ENCODE results near the gene TRMT2A. TPM values are rescaled to one million over a fixed set of nuclear protein-coding genes. Genes with fewer than 3 reads are reported as not detected.

TRMT2A gene
- total and polyA plus RNA-seq, 2 of the 8 experiments (the other 6 are each of a cell fraction or from before 2014, with no cell fraction given): 44.9 to 50.3 TPM

- no peaks in the 10 kb centered on the region for H3K27me3 ChIP-seq (replicated peaks in 1 of 4; ENCODE audit: control insufficient read depth in 3 of 4, extremely low read depth in 1 of 4, insufficient read depth in 3 of 4, low read length in 3 of 4)
- H3K27ac ChIP-seq (ENCODE audit: low read depth, low read length): no peak overlapping the region
- no peak overlapping the region for H2BK15ac ChIP-seq (ENCODE audit: low read length)
- no peak overlapping the region for H4K8ac ChIP-seq (ENCODE audit: extremely low read depth, insufficient read depth, low read length)
- H3K56ac ChIP-seq (replicated peaks; ENCODE audit: insufficient read length, low read depth, low read length): no peak overlapping the region
- peaks cover 0 to 6% (median 2%) of the 10 kb centered on the region in 4 experiments; a peak in 1 of 8 replicates for H3K36me3 ChIP-seq (ENCODE audit: control insufficient read depth in 2 of 4, insufficient read depth in 4 of 4, low read length in 3 of 4)
- ChIA-PET CTCF (ENCODE audit: partially characterized antibody) (interaction anchor here (1.0 to 2.5 kb wide), 4 partner anchors 10 to 119 kb away, joined by 3 to 13 read pairs (median 7); no protein-coding TSS in a partner anchor), POLR2A (ENCODE audit: partially characterized antibody) (interaction anchor here (0.7 to 10.1 kb wide), 4 partner anchors 12 to 53 kb away, joined by 3 to 104 read pairs (median 22); partner anchors contain the start of gene TRMT2A)
- 95% methylated on average over 30 of the region's 36 CpGs; no CpG with 5 or more reads in 1 of the 2 experiments for WGBS, 2 experiments (ENCODE audit: extremely low coverage in 1 of 2, insufficient coverage in 1 of 2, insufficient read length in 1 of 2, insufficient replicate concordance in 2 of 2, low coverage in 1 of 2, low lambda C conversion rate in 2 of 2, missing lambda C conversion rate in 1 of 2)
- H3K79me2 ChIP-seq (ENCODE audit: control insufficient read depth in 1 of 2, insufficient read depth in 2 of 2, low read length in 2 of 2): peaks cover 0 to 15% of the 10 kb centered on the region in 2 experiments; a peak in 3 of 4 replicates
- no peak overlapping the region for H2AK5ac ChIP-seq (ENCODE audit: low read depth, low read length)
- no peak overlapping the region for H2AFZ ChIP-seq (ENCODE audit: low read length)
- no peak overlapping the region for H3K4me2 ChIP-seq (ENCODE audit: insufficient read depth in 1 of 2, low read depth in 2 of 2, low read length in 2 of 2)
- TF ChIP-seq ATF2 (IDR thresholded peaks at IDR 0.05; ENCODE audit: low read length): no peak
- TF ChIP-seq KDM1A (IDR thresholded peaks at IDR 0.05; ENCODE audit: borderline replicate concordance, low read length): no peak
- TF ChIP-seq, protein P1, sequence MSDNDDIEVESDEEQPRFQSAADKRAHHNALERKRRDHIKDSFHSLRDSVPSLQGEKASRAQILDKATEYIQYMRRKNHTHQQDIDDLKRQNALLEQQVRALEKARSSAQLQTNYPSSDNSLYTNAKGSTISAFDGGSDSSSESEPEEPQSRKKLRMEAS (IDR thresholded peaks at IDR 0.05): no peak
- TF ChIP-seq CTBP2 (IDR thresholded peaks at IDR 0.05; ENCODE audit: borderline replicate concordance, insufficient read depth, insufficient read length, low read length): no peak
- no peak for TF ChIP-seq EP300 (IDR thresholded peaks at IDR 0.05; ENCODE audit: borderline replicate concordance in 1 of 2, low read depth in 2 of 2, low read length in 2 of 2)
- H4K5ac ChIP-seq (ENCODE audit: insufficient read length, low read depth, low read length): no peak overlapping the region
- H3K4me3 ChIP-seq (ENCODE audit: extremely low read depth in 1 of 4, insufficient read depth in 2 of 4, low read depth in 3 of 4, low read length in 4 of 4): no peak overlapping the region
- H3K9me3 ChIP-seq (ENCODE audit: insufficient read depth in 2 of 2, low read depth in 1 of 2, low read length in 1 of 2): no peaks in the 10 kb centered on the region
- H3K23ac ChIP-seq (ENCODE audit: insufficient read length): no peak overlapping the region
- no peak overlapping the region for H3K9ac ChIP-seq (replicated peaks in 1 of 4; ENCODE audit: extremely low read depth in 1 of 4, low read depth in 3 of 4, low read length in 3 of 4)
- peaks cover 12 to 33% of the 10 kb centered on the region in 2 experiments for H4K20me1 ChIP-seq (replicated peaks in 1 of 2; ENCODE audit: control insufficient read depth in 1 of 2, insufficient read depth in 2 of 2, low read length in 2 of 2)
- H3K18ac ChIP-seq (ENCODE audit: extremely low read depth, low read length): no peak overlapping the region
- FAIRE-seq (no peak), DNase-seq (ENCODE audit: low read depth in 1 of 2, low spot score in 2 of 2) (no peak)
- no peak overlapping the region for H3K4ac ChIP-seq (replicated peaks; ENCODE audit: insufficient read length, low read depth, low read length)
- no peak overlapping the region for H2BK12ac ChIP-seq (ENCODE audit: low read depth, low read length)
- no peak overlapping the region for H2BK120ac ChIP-seq (replicated peaks; ENCODE audit: low read depth, low read length)
- no peak overlapping the region for H3K14ac ChIP-seq (ENCODE audit: insufficient read length)
- no peak overlapping the region for H4K91ac ChIP-seq (replicated peaks; ENCODE audit: insufficient read length, low read length)
- H3K4me1 ChIP-seq (replicated peaks in 1 of 4; ENCODE audit: control insufficient read depth in 3 of 4, insufficient read depth in 4 of 4, low read length in 3 of 4): no peaks in the 10 kb centered on the region
- H3K79me1 ChIP-seq (ENCODE audit: low read depth, low read length): peaks cover 21% of the 10 kb centered on the region
- H2BK5ac ChIP-seq (ENCODE audit: low read depth, low read length): no peak overlapping the region
- no peak overlapping the region for H2BK20ac ChIP-seq (ENCODE audit: low read length)
- no peaks in the 10 kb centered on the region for H3K23me2 ChIP-seq (ENCODE audit: low read depth, low read length)
Measured at GRCh38 chr22:20139391-20140106, 22.5 kb upstream of the TRMT2A start.
